HG02623 (cell line): ENCODE measurements around the gene SHANK3.

Experiments used
- ATAC-seq: cut with Tn5 transposase; IDR thresholded peaks from one replicate; pipeline ENCODE4 v1.9.1; 2021; ENCODE audit warnings: moderate library complexity; ENCODE audit not compliant: unreplicated experiment

Gene SHANK3

DNA sequence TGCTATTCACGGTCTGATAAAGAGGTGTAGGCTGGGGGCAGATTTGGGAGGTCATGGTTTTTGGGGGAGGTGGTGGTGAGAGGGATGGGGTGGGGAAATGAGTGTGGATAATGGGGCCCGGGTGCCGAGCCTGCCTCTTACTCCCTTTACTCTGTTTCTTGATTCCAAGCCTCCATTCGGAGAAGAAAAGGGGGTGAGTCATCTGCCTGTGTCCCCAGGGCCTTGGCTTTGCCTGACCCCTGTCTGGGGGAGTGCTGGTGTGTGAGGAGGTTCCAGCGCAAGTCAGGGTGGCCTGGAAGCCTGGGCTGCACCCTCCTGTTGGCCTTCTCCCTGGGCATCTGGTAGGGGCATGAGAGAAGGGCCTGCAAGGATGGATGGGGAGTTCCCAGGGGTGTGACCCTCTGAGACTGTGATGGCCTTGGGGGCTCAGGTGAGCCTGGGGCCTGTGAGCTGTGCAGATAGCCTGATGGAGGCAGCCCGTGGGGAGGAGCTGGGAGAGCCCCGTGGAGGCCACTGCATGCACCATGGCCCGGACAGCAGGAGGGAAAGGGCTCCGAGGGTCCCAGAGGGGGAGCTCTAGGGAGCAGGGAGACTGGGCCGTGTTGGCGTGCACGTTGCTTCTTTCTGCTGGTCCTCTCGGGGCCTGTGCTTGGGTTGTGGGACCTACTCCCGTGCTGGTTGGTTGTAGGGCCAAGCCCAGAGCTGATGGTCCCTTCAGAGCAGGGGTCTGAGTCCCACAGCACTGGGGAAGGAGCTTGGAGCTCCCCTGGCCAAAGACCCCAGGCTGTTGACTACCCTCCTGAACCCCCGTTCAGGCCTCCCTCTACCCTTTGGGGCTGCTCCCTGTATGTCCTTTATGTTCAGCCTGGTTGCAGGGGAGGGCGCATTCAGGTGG, 39.1 kb downstream of the SHANK3 start:
- ATAC-seq, result no peak

DNA sequence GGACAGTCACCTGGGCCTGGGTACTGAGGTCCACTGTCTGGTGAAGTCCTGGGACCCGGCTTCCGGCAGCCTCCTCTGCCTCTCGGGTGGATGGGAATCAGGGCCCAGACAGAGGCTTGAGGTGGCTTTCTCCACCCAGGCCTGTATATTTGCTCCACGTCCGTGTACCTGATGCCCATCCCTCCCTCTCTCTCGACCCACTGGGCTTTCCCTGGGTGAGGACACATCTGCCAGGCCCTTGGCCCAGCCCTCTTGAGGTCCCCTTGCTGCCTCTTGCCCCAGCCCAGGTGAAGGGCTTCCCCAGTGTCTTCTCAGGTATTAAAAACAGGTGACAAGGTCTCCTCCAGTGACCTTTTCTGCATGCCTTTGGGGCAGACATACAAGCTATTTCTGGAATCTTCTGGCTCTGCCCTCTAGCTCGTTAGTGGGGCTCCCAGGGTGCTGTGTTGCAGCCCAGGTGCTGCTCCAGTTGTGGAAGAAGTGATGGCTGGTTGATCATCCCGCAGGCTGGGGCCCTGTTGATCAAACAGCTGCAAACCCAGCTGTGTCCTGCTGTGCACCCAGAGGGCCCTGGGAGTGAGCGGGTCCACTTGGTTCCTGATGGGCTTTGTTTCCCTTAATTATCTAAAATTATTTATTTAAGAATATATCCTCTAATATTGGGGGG, 39.9 kb downstream of the SHANK3 start:
- no peak for ATAC-seq

DNA sequence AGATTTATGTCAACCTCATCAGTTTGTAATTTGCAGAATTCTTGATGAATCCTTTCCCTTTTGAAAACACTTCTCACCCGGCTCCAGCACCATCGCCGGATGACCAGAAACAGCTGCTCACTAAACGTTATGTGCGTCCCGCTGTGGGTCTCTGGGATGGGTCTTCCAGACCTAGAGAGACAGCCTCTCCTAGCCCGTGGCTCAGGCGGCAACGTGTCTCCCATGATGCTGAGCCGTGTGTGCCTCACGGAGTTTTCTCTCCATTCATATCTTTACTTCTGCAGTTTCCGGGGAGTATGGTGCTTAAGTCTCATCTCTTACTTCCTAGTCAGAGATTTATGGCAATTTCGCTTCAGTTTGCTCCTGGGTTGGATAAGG, 40.4 kb downstream of the SHANK3 start:
- ATAC-seq, result no peak

- no peak for ATAC-seq
Observed at GRCh38 chr22:50713571-50714056, 41.0 kb downstream of the SHANK3 start.

DNA sequence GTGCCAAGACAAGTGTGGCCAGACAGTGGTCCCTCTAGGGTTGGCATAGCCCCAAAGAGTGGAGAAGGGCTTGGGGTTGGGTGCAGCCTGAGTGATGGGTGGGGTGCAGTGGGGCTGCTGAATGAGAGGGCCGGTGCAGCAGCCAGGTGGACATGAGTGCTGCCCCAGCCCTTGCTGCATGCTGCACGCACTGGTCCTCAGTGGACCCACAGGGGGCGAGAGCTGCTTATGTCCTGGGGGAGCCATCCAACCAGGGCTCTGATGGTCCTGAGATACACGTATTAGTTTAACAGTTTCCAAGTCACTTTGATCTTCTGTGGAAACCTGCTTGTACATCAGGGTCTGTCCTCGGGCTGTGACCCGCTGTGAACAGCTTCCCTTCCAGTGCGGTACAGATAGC, 41.5 kb downstream of the SHANK3 start:
- no peak for ATAC-seq

DNA sequence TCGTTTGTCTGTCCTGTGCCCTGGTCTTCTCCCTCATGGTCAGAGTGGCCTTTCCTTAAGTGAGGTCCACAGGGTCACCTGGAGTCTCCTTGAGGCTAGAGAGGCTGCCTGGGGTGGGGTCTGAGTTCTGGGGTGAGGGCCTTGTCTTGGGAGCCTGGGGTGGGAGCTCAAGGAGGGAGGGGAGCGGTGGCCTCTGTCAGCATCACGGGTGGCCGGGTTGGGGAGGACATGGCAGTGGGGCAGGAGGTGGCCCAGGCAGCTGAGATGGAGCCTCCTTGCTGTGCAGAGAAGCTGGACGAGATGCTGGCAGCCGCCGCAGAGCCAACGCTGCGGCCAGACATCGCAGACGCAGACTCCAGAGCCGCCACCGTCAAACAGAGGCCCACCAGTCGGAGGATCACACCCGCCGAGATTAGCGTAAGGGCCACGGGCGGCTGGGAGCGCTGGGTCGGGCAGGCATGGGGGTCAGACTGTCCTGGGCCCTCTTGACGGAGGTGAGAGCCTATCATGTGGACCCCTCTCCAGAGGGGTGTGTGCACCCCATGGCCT, 42.1 kb downstream of the SHANK3 start:
- ATAC-seq, result no peak

- no peak for ATAC-seq
Observed at GRCh38 chr22:50715250-50715649, 42.6 kb downstream of the SHANK3 start.

GRCh38 chr22:50715776-50716175, 43.2 kb downstream of the SHANK3 start:
- ATAC-seq, result no peak

- ATAC-seq, result no peak
Observed at GRCh38 chr22:50716290-50717024, 43.8 kb downstream of the SHANK3 start.

GRCh38 chr22:50717709-50718351, 45.2 kb downstream of the SHANK3 start:
- ATAC-seq, result no peak

DNA sequence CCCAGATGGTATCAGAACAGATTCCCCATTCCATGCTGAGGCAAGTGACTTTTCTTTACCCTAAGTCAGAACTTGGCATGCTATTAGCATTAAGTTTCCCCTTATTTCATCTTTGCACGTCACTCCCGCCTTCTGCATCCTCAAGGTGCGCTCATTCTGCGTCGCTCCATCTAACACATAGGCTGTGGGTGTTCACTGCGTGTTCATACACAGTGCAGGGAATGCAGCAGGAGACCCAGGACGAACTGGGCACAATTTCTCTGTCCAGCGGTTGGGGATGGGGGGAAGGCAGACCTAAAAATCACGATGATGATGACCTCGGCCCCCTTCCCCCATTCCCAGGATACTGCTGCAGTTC, 45.7 kb downstream of the SHANK3 start:
- ATAC-seq, result no peak

DNA sequence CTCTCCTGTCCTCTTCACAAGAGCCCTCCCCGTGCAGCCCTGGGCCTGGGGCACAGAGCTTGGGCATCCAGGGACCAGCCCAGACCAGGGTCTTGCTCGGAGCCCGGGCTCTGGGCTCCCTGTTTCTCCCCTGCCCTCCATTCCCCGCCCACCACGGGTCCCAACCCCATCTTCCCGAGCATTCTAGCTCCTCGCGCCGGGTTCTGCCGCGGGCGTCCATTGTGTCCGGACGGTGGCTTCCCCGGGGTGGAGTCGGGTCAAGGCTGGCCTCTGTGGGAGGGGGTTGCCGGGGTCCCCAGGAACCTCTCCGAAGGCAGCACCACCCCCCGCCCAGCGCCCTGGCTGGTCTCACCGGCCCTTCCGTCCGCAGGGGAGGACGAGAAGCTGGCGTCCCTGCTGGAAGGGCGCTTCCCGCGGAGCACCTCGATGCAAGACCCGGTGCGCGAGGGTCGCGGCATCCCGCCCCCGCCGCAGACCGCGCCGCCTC, 47.2 kb downstream of the SHANK3 start:
- no peak for ATAC-seq

DNA sequence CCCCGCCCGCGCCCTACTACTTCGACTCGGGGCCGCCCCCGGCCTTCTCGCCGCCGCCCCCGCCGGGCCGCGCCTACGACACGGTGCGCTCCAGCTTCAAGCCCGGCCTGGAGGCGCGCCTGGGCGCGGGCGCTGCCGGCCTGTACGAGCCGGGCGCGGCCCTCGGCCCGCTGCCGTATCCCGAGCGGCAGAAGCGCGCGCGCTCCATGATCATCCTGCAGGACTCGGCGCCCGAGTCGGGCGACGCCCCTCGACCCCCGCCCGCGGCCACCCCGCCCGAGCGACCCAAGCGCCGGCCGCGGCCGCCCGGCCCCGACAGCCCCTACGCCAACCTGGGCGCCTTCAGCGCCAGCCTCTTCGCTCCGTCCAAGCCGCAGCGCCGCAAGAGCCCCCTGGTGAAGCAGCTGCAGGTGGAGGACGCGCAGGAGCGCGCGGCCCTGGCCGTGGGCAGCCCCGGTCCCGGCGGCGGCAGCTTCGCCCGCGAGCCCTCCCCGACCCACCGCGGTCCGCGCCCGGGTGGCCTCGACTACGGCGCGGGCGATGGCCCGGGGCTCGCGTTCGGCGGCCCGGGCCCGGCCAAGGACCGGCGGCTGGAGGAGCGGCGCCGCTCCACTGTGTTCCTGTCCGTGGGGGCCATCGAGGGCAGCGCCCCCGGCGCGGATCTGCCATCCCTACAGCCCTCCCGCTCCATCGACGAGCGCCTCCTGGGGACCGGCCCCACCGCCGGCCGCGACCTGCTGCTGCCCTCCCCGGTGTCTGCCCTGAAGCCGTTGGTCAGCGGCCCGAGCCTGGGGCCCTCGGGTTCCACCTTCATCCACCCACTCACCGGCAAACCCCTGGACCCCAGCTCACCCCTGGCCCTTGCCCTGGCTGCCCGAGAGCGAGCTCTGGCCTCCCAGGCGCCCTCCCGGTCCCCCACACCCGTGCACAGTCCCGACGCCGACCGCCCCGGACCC, 48.0 kb downstream of the SHANK3 start:
- no peak for ATAC-seq

GRCh38 chr22:50721257-50721844, 48.7 kb downstream of the SHANK3 start:
- ATAC-seq, result no peak

GRCh38 chr22:50722048-50722701, 49.6 kb downstream of the SHANK3 start:
- no peak for ATAC-seq
